ENCODE data around the gene LRRFIP1. TPM values are rescaled to one million over a fixed set of nuclear protein-coding genes. Genes with fewer than 3 reads are reported as not detected.

Gene LRRFIP1
- total and polyA plus RNA-seq, 2 of the 13 experiments (the other 11 are each of a cell fraction or from before 2014, with no cell fraction given), result 15.9 to 40.5 TPM

- ATAC-seq, result no peak
- Histone ChIP-seq H3K9me3 (ENCODE audit: low read length) (no peaks in the 10 kb centered on the region), H3K79me2 (ENCODE audit: insufficient read depth, low read length) (no peaks in the 10 kb centered on the region), H3K27me3 (ENCODE audit: control insufficient read depth in 1 of 2, insufficient read depth in 2 of 2, low read length in 2 of 2) (peaks cover 0 to 4% of the 10 kb centered on the region in 2 experiments; a peak in 1 of 5 replicates), H3K4me2 (ENCODE audit: low read depth, low read length) (no peak overlapping the region), H3K4me3 (replicated peaks in 1 of 3; ENCODE audit: insufficient read depth in 1 of 3, low read depth in 2 of 3, low read length in 3 of 3) (no peak overlapping the region), H2AFZ (ENCODE audit: low read length) (no peak overlapping the region), H3K4me1 (ENCODE audit: insufficient read depth, low read length) (no peaks in the 10 kb centered on the region), H4K20me1 (ENCODE audit: insufficient read depth, low read length) (no peaks in the 10 kb centered on the region), H3K36me3 (replicated peaks in 1 of 2; ENCODE audit: control insufficient read depth in 1 of 2, insufficient read depth in 2 of 2, low read length in 2 of 2) (no peaks in the 10 kb centered on the region), H3K9ac (ENCODE audit: insufficient read depth, low read depth, low read length) (no peak overlapping the region), H3K27ac (ENCODE audit: extremely low read length, insufficient read depth, low read length) (no peak overlapping the region)
- 3% methylated on average over 2 of the region's 2 CpGs for WGBS (ENCODE audit: low lambda C conversion rate)
- CTCF ChIA-PET (ENCODE audit: low intra/inter-chr PET ratio, low total read pairs), result no interaction called here
- TF ChIP-seq, protein P1, sequence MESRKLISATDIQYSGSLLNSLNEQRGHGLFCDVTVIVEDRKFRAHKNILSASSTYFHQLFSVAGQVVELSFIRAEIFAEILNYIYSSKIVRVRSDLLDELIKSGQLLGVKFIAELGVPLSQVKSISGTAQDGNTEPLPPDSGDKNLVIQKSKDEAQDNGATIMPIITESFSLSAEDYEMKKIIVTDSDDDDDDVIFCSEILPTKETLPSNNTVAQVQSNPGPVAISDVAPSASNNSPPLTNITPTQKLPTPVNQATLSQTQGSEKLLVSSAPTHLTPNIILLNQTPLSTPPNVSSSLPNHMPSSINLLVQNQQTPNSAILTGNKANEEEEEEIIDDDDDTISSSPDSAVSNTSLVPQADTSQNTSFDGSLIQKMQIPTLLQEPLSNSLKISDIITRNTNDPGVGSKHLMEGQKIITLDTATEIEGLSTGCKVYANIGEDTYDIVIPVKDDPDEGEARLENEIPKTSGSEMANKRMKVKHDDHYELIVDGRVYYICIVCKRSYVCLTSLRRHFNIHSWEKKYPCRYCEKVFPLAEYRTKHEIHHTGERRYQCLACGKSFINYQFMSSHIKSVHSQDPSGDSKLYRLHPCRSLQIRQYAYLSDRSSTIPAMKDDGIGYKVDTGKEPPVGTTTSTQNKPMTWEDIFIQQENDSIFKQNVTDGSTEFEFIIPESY (CRISPR knock-in tag; IDR thresholded peaks at IDR 0.05), result no peak
- TF ChIP-seq ZNF792 (CRISPR knock-in tag; IDR thresholded peaks at IDR 0.05) (no peak), AGO1 (IDR thresholded peaks at IDR 0.05; ENCODE audit: low read depth, low read length, poor library complexity, severe bottlenecking) (no peak), ZBTB7A (CRISPR knock-in tag; IDR thresholded peaks at IDR 0.05) (no peak), ZNF337 (CRISPR knock-in tag; IDR thresholded peaks at IDR 0.05; ENCODE audit: borderline replicate concordance, low read depth) (no peak), ZNF674 (CRISPR knock-in tag; IDR thresholded peaks at IDR 0.05; ENCODE audit: low read depth) (no peak), ZNF83 (CRISPR knock-in tag; IDR thresholded peaks at IDR 0.05; ENCODE audit: borderline replicate concordance) (no peak), DBP (CRISPR knock-in tag; IDR thresholded peaks at IDR 0.05; ENCODE audit: not compliant biosample characterization) (no peak), ZFY (CRISPR knock-in tag; IDR thresholded peaks at IDR 0.05) (no peak), CEBPB (IDR thresholded peaks at IDR 0.05; ENCODE audit: borderline replicate concordance, low read depth, low read length) (no peak), ZNF558 (CRISPR knock-in tag; IDR thresholded peaks at IDR 0.05; ENCODE audit: borderline replicate concordance) (no peak), ZNF343 (CRISPR knock-in tag; IDR thresholded peaks at IDR 0.05) (no peak), LBX2 (CRISPR knock-in tag; IDR thresholded peaks at IDR 0.05; ENCODE audit: borderline replicate concordance) (no peak), ZNF101 (CRISPR knock-in tag; IDR thresholded peaks at IDR 0.05; ENCODE audit: borderline replicate concordance, low read depth) (no peak)
- TF ChIP-seq, protein P2, sequence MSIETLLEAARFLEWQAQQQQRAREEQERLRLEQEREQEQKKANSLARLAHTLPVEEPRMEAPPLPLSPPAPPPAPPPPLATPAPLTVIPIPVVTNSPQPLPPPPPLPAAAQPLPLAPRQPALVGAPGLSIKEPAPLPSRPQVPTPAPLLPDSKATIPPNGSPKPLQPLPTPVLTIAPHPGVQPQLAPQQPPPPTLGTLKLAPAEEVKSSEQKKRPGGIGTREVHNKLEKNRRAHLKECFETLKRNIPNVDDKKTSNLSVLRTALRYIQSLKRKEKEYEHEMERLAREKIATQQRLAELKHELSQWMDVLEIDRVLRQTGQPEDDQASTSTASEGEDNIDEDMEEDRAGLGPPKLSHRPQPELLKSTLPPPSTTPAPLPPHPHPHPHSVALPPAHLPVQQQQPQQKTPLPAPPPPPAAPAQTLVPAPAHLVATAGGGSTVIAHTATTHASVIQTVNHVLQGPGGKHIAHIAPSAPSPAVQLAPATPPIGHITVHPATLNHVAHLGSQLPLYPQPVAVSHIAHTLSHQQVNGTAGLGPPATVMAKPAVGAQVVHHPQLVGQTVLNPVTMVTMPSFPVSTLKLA (IDR thresholded peaks at IDR 0.05), result no peak
- POLR2A ChIA-PET, result no interaction called here
- FAIRE-seq, result no peak
- no peak for DNase-seq (ENCODE audit: low spot score)
- no TSS peak for BruUV-seq (replicated peaks)
- intact Hi-C loops (cut with micrococcal nuclease; ENCODE audit: unreplicated experiment) (no loop called here), in situ Hi-C loops (cut with HindIII; ENCODE audit: extremely low pct_ligation_motif_present, low pct_unique_long_range_greater_than_20kb) (no loop called here)
These were observed 193.0 kb downstream of the LRRFIP1 start for GRCh38 chr2:237820421-237820820.

Data from HepG2 (cell line).